GM21515 (cell line): Measurements from ENCODE around the gene OR2Y1.
"Not testable (repeated sequence)": the region's sequence is repeated elsewhere in the genome, so short reads cannot be mapped to it uniquely, and the experiment has no call there.

Source experiments
- ATAC-seq: cut with Tn5 transposase; IDR thresholded peaks from one replicate; pipeline ENCODE4 v1.9.1; 2021; ENCODE audit not compliant: unreplicated experiment

Gene OR2Y1, protein sequence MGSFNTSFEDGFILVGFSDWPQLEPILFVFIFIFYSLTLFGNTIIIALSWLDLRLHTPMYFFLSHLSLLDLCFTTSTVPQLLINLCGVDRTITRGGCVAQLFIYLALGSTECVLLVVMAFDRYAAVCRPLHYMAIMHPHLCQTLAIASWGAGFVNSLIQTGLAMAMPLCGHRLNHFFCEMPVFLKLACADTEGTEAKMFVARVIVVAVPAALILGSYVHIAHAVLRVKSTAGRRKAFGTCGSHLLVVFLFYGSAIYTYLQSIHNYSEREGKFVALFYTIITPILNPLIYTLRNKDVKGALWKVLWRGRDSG

DNA sequence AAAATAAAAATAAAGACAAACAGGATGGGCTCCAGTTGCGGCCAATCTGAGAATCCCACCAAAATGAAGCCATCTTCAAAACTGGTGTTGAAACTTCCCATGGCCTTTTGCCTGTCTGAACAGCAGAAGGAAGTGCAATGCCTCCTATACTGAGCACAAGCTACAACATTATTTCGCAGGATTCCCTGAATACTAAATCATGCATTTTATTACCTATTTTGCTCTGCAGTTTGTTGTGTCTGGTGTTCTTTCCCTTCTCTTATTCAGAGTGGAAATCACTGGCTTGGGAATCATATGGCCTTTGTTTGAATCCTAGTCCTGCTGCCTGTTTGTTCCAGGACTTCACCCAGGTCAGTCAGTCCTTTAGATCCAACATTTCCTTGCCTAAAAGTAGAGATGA is at the start of gene OR2Y1:
TSS of gene OR2Y1 (minus strand) at position 101 of the 400 bp plus-strand sequence. CDS start at position 101, 0 bp downstream.
- no peak for ATAC-seq

DNA sequence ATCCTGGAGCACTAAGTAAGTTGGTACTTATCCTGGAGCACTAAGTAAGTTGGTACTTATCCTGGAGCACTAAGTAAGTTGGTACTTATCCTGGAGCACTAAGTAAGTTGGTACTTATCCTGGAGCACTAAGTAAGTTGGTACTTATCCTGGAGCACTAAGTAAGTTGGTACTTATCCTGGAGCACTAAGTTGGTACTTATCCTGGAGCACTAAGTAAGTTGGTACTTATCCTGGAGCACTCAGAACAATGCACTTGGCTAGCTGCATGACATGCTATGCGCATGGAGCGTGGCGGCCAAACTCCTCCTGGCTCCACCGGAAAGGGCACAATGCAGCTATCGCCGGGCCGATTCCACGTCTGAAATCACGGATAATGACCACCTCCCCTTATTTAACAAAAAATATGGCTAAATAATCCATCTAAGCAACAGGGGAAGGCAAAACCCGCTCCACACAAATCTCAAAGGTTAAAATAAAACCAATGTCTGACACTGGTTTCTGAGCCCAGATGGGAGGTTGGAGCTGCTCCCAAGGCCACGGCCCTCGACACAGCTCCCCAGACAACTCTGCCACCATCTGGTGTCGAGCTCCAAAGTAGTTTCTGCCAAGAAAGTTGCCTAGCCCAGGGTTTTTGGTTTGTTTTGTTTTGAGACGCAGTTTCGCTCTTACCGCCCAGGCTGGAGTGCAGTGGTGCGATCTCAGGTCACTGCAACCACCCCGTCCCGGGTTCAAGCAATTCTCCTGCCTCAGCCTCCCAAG is 49.0 kb upstream of the OR2Y1 start:
- ATAC-seq = not testable (repeated sequence)

DNA sequence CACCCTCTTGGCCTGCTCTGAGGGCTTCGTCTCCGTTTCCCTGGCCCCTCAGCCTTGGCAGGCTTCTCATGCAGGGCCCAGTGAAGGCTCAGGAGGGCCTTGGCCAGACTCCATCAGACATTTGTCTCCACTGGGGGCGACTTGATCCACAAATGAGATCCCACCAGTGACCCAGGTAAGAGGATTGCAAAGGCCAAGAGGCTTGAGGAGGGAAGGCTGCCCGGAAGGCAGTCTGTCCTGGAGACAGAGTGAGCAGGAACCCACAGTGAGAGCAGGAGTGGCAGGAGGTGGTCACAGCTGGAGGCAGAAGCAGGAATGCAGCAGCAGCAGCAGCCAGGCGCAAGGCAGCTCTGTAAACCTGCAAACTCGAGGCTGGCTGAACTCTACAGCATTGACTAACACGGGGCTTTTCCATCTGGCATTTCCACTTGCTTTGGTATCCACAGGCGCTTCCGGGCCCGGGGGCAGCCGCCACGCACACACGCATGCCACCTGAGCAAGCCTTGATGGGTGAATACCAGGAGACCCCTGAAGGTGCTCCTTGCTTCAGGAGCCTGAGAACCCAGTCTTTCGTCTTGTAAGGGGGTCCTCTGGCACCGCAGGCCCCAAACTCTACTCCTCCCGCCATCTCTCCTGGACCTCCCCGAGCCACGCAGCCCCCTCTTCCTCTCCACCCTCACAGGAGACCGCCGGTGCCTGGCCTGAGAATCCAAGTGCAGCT is 48.0 kb upstream of the OR2Y1 start:
- no peak for ATAC-seq

DNA sequence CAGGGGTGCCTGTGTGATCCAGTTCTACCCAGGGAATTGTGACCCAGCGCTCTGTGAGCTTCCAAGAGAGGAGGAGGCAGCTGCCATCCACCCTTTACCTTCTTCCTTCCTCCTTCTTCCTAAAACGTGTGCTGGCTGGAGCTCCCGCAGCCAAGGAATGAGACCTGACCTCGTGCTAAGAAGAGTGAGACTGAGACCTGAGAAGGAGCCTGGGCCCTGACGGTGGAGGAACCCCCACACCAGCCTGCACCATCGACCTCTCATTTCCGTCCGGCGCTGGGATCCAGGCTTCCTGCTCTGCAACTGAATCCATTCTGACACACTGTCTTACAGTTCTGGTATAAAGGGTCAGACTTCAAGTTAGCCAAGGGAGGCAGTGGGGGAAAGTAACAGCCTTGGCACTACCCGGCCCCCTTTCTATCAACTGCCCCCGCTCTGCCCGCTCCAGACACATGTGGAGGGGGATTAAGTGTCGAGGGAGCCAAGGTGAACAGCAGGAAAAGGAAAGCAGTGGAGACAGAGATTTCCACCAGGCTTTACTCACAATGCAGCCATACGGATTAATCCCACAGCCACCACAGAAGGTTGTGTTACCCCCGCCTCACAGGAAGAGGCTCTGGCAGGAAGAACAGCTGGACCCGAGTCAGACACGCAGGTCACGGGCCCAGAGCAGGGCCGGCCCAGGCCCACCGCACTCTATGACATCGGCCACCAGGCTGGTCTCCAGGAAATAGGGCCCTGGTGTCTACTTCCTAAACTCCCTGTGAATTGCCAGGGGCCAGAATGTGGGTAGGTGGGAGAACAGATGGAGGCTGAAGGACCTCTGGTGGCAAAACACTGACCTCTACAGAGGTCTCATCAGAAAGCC is 46.9 kb upstream of the OR2Y1 start:
- no peak for ATAC-seq

DNA sequence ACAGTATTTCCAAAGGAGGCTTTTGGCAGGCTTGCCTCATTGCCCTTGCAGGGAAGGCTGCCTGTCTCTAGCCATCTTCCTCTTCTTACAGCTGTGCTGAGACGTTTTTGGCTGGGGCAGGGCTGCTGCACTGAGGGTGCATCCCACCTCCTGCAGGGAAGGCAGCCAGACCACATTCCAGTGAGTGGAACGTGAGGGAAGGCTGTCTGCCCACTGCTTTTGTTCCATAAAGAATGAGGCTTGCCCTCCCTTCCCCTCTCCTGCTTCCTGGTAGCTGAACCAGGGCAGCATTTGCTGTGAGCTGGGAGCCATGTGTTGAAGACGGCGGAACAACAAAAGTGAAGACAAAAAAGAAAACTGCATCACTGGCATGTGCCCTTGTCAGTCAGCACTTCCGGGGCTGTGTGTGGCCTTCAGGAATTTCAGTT is 46.0 kb upstream of the OR2Y1 start:
- no peak for ATAC-seq

DNA sequence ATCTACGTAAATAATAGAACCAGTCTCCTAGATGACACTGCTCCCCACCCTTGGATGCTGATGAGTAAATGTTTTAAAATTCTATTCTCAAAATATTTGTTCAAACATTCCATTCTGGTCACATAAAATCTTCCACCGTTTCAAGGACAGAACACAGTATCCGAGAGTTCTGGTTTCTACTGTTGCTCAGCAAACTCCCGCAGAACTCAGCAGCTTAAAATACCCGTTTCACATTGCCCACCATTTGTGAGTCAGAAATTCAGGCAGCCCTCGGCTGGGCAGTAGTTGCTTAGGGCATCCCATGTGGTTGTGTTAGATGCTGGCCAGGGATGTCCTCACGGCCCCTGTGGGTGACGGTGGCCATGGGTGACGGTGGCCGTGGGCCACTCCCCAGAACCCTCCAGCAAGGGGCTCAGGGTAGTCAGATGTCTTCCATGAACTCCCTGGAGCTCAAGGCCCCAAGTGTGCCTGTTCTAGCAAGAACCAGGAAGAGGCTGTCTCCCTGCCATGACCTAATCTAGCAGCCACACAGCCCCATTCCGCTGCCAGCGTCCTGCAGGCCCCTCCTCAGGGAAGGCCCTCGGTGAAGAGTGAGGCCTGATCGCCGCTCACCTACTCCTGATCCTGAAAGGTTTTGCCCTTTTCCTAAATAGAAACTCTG is 45.4 kb upstream of the OR2Y1 start:
- no peak for ATAC-seq

DNA sequence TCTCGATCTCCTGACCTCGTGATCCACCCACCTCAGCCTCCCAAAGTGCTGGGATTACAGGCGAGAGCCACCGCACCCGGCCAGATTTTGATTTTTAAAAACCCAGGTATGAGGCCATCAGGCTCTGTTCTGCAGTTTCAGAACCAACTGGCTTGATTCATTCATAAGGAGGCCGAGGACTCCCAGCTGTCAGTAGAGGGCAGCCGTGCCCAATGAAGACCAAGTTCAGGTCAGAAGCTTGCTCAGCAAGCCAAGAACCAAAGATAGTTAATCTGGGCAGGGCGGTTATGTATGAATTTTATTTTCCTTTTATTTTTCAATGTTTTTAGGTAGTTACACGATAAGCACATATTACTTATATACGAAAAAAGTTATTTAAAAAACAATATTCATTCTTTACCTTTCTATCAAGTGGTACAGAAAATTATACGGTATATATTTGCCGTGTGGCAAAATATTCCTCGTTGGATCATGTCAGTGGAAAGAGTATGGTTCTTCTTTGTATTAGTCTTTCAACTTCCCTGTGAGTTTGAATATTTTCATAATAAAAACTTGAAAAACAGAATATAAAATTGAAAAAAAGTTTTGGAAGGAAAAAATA is 44.7 kb upstream of the OR2Y1 start:
- ATAC-seq = no peak

DNA sequence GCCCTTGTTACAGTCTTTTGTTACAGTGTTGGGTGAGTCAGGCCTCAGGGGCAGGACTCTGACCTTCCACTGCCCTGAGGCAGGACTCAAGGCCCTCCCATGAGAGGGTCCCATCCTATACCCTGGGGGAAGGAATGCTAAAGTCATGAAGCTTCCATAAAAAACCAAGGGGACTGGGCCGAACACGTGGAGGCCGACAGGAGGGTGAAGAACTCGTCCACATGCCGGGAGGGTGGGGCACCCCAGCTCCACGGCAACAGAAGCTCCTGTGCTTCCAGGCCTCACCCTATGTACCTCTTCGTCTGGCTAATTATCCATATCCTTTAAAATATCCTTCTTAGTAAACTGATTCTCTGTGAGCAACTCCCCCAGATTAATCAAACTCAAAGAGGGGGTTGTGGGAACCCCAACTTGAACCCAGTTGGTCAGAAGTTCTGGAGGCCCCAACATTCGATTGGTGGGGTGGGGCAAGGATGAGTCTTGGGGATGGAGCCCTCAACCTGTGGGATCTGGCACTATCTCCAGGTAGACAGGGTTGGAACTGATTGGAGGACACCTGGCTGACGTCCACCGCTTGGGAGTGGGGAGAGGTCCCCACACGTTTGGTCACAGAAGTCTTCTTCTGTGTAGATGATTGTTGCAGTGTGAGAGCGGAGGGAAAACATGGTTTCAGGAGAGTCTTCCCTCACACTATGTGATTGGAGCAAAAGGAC is 43.6 kb upstream of the OR2Y1 start:
- ATAC-seq = no peak

DNA sequence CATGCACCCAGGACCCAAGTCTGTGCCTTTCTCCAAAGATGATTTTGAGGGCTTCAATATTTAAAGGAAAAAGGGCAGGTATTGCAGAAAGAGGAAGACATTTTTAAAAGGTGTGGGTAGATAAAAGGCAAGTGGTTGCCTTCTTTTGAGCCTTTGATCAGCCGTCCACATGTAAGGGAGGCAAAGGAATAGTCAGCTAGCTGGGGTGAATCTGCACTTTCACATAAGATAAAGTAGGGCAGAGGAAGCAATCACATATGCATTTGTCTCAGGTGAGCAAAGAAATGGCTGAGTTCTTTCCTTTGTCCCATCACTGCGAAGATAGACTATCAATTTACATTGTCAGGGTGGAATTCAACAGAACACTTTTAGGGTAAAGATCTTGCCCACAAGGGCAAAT is 42.9 kb upstream of the OR2Y1 start:
- no peak for ATAC-seq

DNA sequence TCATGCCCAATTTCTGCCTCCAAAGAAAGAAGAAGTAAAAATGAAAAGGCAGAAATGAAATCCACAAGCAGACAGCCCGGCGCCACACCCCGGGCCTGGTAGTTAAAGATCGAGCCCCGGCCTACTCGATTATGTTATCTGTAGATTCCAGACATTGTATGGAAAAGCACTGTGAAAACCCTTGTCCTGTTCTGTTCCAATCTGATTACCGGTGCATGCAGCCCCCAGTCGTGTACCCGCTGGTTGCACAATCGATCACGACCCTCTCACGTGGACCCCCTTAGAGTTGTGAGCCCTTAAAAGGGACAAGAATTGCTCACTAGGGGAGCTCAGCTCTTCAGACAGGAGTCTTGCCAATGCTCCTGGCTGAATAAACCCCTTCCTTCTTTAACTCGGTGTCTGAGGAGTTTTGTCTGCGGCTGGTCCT is 42.1 kb upstream of the OR2Y1 start:
- ATAC-seq = not testable (repeated sequence)

DNA sequence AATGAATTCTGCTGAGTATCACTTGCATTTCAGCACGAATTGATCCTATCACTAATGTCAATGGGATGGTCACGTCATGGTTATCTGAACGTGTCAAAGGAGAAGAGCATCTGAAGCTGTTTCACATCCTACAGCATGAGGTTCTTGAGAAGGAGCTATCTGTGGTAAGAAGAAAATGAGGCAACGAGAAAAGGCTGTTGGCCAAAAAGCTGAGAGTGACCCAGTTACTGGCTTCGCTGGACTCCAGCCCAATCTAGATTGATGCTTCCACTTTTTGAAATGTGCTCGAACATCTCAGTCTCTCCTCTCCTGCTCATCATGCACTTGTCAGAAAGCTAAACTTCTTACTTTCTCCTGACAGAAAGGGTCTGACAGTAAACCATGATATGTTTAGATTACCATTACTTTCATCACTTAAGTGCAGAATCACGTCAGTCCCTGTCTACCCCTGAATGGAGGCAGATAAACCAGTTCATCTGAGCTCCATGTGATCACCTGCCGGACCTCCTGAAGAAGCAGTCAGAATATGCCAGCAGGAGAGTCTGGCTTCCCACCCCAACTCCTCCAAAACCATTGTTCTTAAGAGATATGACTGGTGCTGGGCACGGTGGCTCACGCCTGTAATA is 40.2 kb upstream of the OR2Y1 start:
- ATAC-seq = no peak

DNA sequence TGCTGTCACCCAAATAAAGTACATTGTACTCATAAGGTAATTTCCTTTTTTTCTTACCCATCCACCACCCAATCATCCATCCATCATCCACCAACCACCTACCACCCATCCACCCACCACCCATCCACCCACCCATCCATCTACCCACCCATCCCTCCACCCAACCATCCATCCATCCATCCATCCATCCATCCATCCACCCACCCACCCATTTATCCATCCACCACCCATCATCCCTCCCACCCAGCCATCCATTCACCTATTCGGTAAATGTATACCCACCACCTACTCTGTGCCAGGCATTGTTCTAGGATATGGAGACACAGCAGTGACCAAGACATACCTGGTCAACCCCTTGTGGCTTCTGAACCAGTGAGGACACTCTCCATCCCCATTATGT is 37.6 kb upstream of the OR2Y1 start:
- no peak for ATAC-seq

DNA sequence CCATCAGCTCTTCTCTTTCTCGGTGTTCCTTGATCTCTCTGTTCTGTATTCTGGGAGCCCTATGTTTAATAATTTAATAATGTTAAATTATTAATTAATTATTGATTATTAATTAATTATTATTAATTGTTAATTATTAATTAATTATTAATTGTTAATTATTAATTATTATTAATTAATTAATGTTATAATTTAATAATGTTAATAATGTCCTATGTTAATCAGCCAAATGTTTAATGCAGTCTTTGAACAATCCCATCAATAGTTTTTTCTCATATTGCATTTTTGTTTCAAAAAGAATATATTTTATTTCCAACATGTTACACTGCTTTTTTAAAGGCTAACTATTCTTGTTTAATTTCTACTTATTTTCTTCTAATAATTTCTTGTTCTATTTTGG is 36.5 kb upstream of the OR2Y1 start:
- ATAC-seq = no peak

DNA sequence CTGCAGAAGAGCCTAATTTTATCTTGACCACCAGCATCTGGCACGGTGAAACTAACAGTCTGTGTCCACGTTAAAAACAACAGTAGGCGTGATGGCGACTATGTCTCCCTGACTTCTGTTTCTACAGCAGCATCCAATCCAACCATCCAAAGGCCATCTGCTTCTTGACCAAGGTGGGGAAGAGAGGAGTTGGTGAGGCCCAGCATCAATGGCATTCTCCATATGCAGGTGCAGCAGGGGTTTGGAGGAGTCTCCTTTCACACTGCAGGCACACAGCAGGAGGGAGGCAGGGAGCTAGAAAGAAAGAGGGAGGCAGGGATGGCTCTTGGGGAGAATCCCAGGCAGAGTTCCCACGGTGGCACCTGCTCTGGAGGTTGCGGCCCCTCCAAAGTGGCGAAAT is 35.8 kb upstream of the OR2Y1 start:
- ATAC-seq = no peak

DNA sequence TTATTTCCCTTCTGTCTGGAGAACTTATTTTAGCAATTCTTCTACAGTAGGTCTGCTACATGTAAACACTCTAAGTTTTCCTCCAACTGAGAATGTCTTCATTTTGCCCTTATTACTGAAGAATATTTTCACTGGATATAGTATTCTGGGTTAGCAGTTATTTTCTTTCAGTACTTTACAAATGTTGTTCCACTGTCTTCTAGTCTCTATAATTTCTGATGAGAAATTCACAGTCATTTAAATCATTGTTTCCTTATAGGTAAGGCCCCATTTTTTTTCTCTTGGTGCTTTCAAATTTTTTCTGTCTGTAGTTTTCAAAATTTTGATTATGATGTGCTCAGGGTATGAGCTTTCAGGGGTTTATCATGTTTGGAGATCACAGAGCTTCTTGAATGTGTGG is 32.0 kb upstream of the OR2Y1 start:
- ATAC-seq = no peak

DNA sequence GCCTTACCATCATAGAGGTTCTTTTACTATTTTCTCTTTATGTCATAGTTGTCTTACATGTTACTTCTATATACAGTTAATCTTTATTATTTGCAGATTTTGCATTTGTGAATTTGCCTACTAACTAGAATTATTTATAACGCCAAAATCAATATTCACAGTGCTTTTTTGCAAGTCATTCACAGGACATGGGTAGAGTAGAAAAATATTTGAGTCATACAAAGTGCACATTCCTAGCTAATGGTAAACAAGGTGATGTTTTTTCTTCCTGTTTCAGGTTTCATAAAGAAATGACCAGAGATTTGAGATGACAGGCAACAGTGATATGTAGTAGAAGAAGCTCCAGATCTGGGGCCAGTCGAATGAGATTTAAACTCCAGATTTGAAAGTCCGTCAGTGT is 30.0 kb upstream of the OR2Y1 start:
- no peak for ATAC-seq

DNA sequence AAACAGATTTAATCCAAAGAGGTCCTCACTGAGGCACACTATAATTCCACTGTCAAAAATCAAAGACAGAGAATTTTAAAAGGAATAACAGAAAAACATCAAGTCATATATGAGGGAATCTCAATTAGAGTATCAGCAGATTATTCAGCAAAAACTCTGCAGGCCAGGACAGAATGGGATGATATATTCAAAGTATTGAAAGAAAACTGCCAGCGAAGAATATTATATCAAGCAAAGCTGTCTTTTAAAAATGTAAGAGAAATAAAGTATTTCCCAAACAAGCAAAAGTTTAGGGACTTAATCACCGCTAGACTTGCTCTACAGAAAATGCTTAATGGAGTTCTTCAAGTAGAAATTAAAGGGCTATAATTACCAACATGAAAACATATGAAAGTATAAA is 15.7 kb upstream of the OR2Y1 start:
- ATAC-seq = no peak

DNA sequence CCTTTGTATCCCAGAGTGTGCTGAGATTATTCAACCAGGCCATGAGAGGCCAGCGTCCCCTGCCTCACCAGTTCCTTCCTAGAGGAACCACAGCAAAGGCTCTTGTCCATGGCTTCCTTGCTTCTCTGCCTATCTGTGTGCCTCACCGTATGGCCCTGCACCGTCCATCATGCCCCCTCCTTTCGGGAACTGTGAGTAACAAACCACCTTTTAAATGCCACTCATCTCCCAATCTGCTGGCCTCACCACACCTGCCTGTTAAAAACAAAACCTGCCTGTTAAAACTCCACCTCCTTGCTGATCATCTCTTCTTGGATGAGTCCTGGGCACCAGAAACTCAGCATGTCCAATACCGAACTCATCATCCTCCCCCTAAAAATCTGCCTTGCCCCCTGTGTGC is 4.4 kb upstream of the OR2Y1 start:
- no peak for ATAC-seq

DNA sequence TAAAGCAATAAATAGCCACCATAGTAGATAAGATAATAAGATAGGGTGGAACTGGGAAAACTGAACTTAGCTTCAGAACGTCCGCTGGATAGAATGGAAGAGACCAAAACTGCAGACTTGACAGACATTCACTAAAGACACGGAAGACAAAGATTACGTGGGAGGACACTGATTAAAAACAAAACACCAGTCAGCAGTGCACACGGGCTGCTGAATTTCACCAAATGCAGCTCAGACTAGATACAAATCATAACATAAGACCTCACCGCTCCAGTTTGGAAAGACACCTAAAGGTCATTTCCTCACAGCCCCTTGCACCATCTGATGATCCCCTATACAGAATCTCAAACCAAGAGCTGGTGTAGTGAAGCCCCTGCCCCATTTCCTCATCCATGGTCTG is 2.9 kb upstream of the OR2Y1 start:
- no peak for ATAC-seq
